ENCODE data around the gene KCNQ2.
"Not testable (repeated sequence)": the region's sequence is repeated elsewhere in the genome, so short reads cannot be mapped to it uniquely, and the experiment has no call there.

KCNQ2 gene

GRCh38 chr20:63385819-63386218 is 86.6 kb downstream of the KCNQ2 start:
- no peak overlapping the region for H3K4me3 ChIP-seq (ENCODE audit: low read depth, low read length)
- no peak overlapping the region for H3K9ac ChIP-seq (ENCODE audit: low read length)
- no peaks in the 10 kb centered on the region for H3K27me3 ChIP-seq (ENCODE audit: control insufficient read depth, insufficient read depth, low read length)
- peaks cover 31% of the 10 kb centered on the region for H3K9me3 ChIP-seq (ENCODE audit: control insufficient read depth, insufficient read depth, low read depth, low read length)
- H3K36me3 ChIP-seq (ENCODE audit: control insufficient read depth, insufficient read depth, low read length), result no peaks in the 10 kb centered on the region
- no peak overlapping the region for H3K27ac ChIP-seq (ENCODE audit: low read depth, low read length)
- H3K4me1 ChIP-seq (ENCODE audit: control insufficient read depth, insufficient read depth, low read length), result no peaks in the 10 kb centered on the region

- H3K4me1 ChIP-seq (ENCODE audit: control insufficient read depth, insufficient read depth, low read length), result no peaks in the 10 kb centered on the region
- no peak overlapping the region for H3K4me3 ChIP-seq (ENCODE audit: low read depth, low read length)
- H3K27me3 ChIP-seq (ENCODE audit: control insufficient read depth, insufficient read depth, low read length), result no peaks in the 10 kb centered on the region
- H3K36me3 ChIP-seq (ENCODE audit: control insufficient read depth, insufficient read depth, low read length), result no peaks in the 10 kb centered on the region
- H3K9me3 ChIP-seq (ENCODE audit: control insufficient read depth, insufficient read depth, low read depth, low read length), result peaks cover 29% of the 10 kb centered on the region
- H3K27ac ChIP-seq (ENCODE audit: low read depth, low read length), result no peak overlapping the region
- no peak overlapping the region for H3K9ac ChIP-seq (ENCODE audit: low read length)
Observed at GRCh38 chr20:63384336-63384735, 88.1 kb downstream of the KCNQ2 start.

GRCh38 chr20:63383556-63383955 is 88.9 kb downstream of the KCNQ2 start:
- Histone ChIP-seq H3K27ac (ENCODE audit: low read depth, low read length) (no peak overlapping the region), H3K4me1 (ENCODE audit: control insufficient read depth, insufficient read depth, low read length) (no peaks in the 10 kb centered on the region), H3K27me3 (ENCODE audit: control insufficient read depth, insufficient read depth, low read length) (no peaks in the 10 kb centered on the region), H3K9me3 (ENCODE audit: control insufficient read depth, insufficient read depth, low read depth, low read length) (peaks cover 29% of the 10 kb centered on the region), H3K4me3 (ENCODE audit: low read depth, low read length) (no peak overlapping the region), H3K36me3 (ENCODE audit: control insufficient read depth, insufficient read depth, low read length) (no peaks in the 10 kb centered on the region), H3K9ac (ENCODE audit: low read length) (no peak overlapping the region)

GRCh38 chr20:63382551-63383300 is 89.7 kb downstream of the KCNQ2 start:
- Histone ChIP-seq H3K36me3 (ENCODE audit: control insufficient read depth, insufficient read depth, low read length) (no peaks in the 10 kb centered on the region), H3K4me1 (ENCODE audit: control insufficient read depth, insufficient read depth, low read length) (peaks cover 2% of the 10 kb centered on the region)

GRCh38 chr20:63381781-63382431 is 90.5 kb downstream of the KCNQ2 start:
- H3K4me3 ChIP-seq (ENCODE audit: low read depth, low read length), result no peak overlapping the region
- peaks cover 17% of the 10 kb centered on the region for H3K9me3 ChIP-seq (ENCODE audit: control insufficient read depth, insufficient read depth, low read depth, low read length)
- no peaks in the 10 kb centered on the region for H3K27me3 ChIP-seq (ENCODE audit: control insufficient read depth, insufficient read depth, low read length)
- H3K9ac ChIP-seq (ENCODE audit: low read length), result no peak overlapping the region
- H3K27ac ChIP-seq (ENCODE audit: low read depth, low read length), result no peak overlapping the region
- H3K4me1 ChIP-seq (ENCODE audit: control insufficient read depth, insufficient read depth, low read length), result peaks cover 10% of the 10 kb centered on the region
- H3K36me3 ChIP-seq (ENCODE audit: control insufficient read depth, insufficient read depth, low read length), result no peaks in the 10 kb centered on the region

More at GRCh38 chr20:63382551-63383300, 89.7 kb downstream of the KCNQ2 start:
- Histone ChIP-seq H3K27ac (ENCODE audit: low read depth, low read length) (no peak overlapping the region), H3K9ac (ENCODE audit: low read length) (no peak overlapping the region), H3K4me3 (ENCODE audit: low read depth, low read length) (no peak overlapping the region), H3K9me3 (ENCODE audit: control insufficient read depth, insufficient read depth, low read depth, low read length) (peaks cover 25% of the 10 kb centered on the region), H3K27me3 (ENCODE audit: control insufficient read depth, insufficient read depth, low read length) (no peaks in the 10 kb centered on the region)

- H3K27me3 ChIP-seq (ENCODE audit: control insufficient read depth, insufficient read depth, low read length), result no peaks in the 10 kb centered on the region
- peaks cover 3% of the 10 kb centered on the region; the same call in 1 of the 2 replicates for H3K9me3 ChIP-seq (ENCODE audit: control insufficient read depth, insufficient read depth, low read depth, low read length)
- H3K27ac ChIP-seq (ENCODE audit: low read depth, low read length), result no peak overlapping the region
- no peaks in the 10 kb centered on the region for H3K36me3 ChIP-seq (ENCODE audit: control insufficient read depth, insufficient read depth, low read length)
- H3K4me3 ChIP-seq (ENCODE audit: low read depth, low read length), result no peak overlapping the region
- peaks cover 10% of the 10 kb centered on the region for H3K4me1 ChIP-seq (ENCODE audit: control insufficient read depth, insufficient read depth, low read length)
- H3K9ac ChIP-seq (ENCODE audit: low read length), result no peak overlapping the region
Observed at GRCh38 chr20:63380346-63380870, 92.0 kb downstream of the KCNQ2 start.

GRCh38 chr20:63379872-63380271 is 92.6 kb downstream of the KCNQ2 start:
- not testable (repeated sequence) for H3K27ac ChIP-seq (ENCODE audit: low read depth, low read length); H3K36me3 ChIP-seq (ENCODE audit: control insufficient read depth, insufficient read depth, low read length); H3K4me3 ChIP-seq (ENCODE audit: low read depth, low read length); H3K27me3 ChIP-seq (ENCODE audit: control insufficient read depth, insufficient read depth, low read length); H3K4me1 ChIP-seq (ENCODE audit: control insufficient read depth, insufficient read depth, low read length); H3K9me3 ChIP-seq (ENCODE audit: control insufficient read depth, insufficient read depth, low read depth, low read length); H3K9ac ChIP-seq (ENCODE audit: low read length)

- Histone ChIP-seq H3K27me3 (ENCODE audit: control insufficient read depth, insufficient read depth, low read length) (no peaks in the 10 kb centered on the region), H3K4me1 (ENCODE audit: control insufficient read depth, insufficient read depth, low read length) (peaks cover 10% of the 10 kb centered on the region), H3K9ac (ENCODE audit: low read length) (no peak overlapping the region), H3K4me3 (ENCODE audit: low read depth, low read length) (no peak overlapping the region), H3K36me3 (ENCODE audit: control insufficient read depth, insufficient read depth, low read length) (no peaks in the 10 kb centered on the region), H3K9me3 (ENCODE audit: control insufficient read depth, insufficient read depth, low read depth, low read length) (no peaks in the 10 kb centered on the region), H3K27ac (ENCODE audit: low read depth, low read length) (no peak overlapping the region)
Observed at GRCh38 chr20:63379296-63379695, 93.2 kb downstream of the KCNQ2 start.

- H3K4me1 ChIP-seq (ENCODE audit: control insufficient read depth, insufficient read depth, low read length), result peaks cover 10% of the 10 kb centered on the region
- H3K27me3 ChIP-seq (ENCODE audit: control insufficient read depth, insufficient read depth, low read length), result no peaks in the 10 kb centered on the region
- H3K9me3 ChIP-seq (ENCODE audit: control insufficient read depth, insufficient read depth, low read depth, low read length), result no peaks in the 10 kb centered on the region
Observed at GRCh38 chr20:63378626-63379025, 93.8 kb downstream of the KCNQ2 start.

GRCh38 chr20:63377951-63378381 is 94.5 kb downstream of the KCNQ2 start:
- H3K27ac ChIP-seq (ENCODE audit: low read depth, low read length), result no peak overlapping the region
- no peaks in the 10 kb centered on the region for H3K36me3 ChIP-seq (ENCODE audit: control insufficient read depth, insufficient read depth, low read length)
- H3K4me3 ChIP-seq (ENCODE audit: low read depth, low read length), result no peak overlapping the region
- H3K9ac ChIP-seq (ENCODE audit: low read length), result no peak overlapping the region
- H3K4me1 ChIP-seq (ENCODE audit: control insufficient read depth, insufficient read depth, low read length), result peaks cover 10% of the 10 kb centered on the region
- H3K27me3 ChIP-seq (ENCODE audit: control insufficient read depth, insufficient read depth, low read length), result no peaks in the 10 kb centered on the region
- no peaks in the 10 kb centered on the region for H3K9me3 ChIP-seq (ENCODE audit: control insufficient read depth, insufficient read depth, low read depth, low read length)

More at GRCh38 chr20:63378626-63379025, 93.8 kb downstream of the KCNQ2 start:
- H3K4me3 ChIP-seq (ENCODE audit: low read depth, low read length), result no peak overlapping the region
- H3K36me3 ChIP-seq (ENCODE audit: control insufficient read depth, insufficient read depth, low read length), result no peaks in the 10 kb centered on the region
- H3K9ac ChIP-seq (ENCODE audit: low read length), result no peak overlapping the region
- H3K27ac ChIP-seq (ENCODE audit: low read depth, low read length), result no peak overlapping the region

GRCh38 chr20:63377256-63377941 is 95.1 kb downstream of the KCNQ2 start:
- Histone ChIP-seq H3K36me3 (ENCODE audit: control insufficient read depth, insufficient read depth, low read length) (no peaks in the 10 kb centered on the region), H3K27ac (ENCODE audit: low read depth, low read length) (no peak overlapping the region), H3K4me1 (ENCODE audit: control insufficient read depth, insufficient read depth, low read length) (peaks cover 10% of the 10 kb centered on the region), H3K4me3 (ENCODE audit: low read depth, low read length) (no peak overlapping the region), H3K9me3 (ENCODE audit: control insufficient read depth, insufficient read depth, low read depth, low read length) (no peaks in the 10 kb centered on the region), H3K9ac (ENCODE audit: low read length) (no peak overlapping the region), H3K27me3 (ENCODE audit: control insufficient read depth, insufficient read depth, low read length) (no peaks in the 10 kb centered on the region)
